ENCODE data around the gene XYLT1. TPM values are rescaled to one million over a fixed set of nuclear protein-coding genes. Genes with fewer than 3 reads are reported as not detected.
"Not testable (repeated sequence)": the region's sequence is repeated elsewhere in the genome, so short reads cannot be mapped to it uniquely, and the experiment has no call there.

Gene XYLT1
- total and polyA plus RNA-seq, 10 of the 15 experiments (the other 5 are each of a cell fraction or from before 2014, with no cell fraction given) = 0.88 to 14.8 (median 5.8) TPM

- ATAC-seq; H3K36me3 ChIP-seq (ENCODE audit: control insufficient read depth in 2 of 2, insufficient read depth in 2 of 2, low read length in 1 of 2); H3K27ac ChIP-seq (ENCODE audit: control insufficient read depth, insufficient read depth); H3K27me3 ChIP-seq (replicated peaks in 1 of 2; ENCODE audit: control insufficient read depth in 2 of 2, insufficient read depth in 2 of 2, low read length in 1 of 2); H3K4me1 ChIP-seq (ENCODE audit: control insufficient read depth, insufficient read depth, low read length); in situ Hi-C loops (cut with MboI); H3K4me3 ChIP-seq; H3K9ac ChIP-seq (ENCODE audit: control insufficient read depth, insufficient read depth, low read length); intact Hi-C loops (cut with micrococcal nuclease; ENCODE audit: unreplicated experiment); H3K79me2 ChIP-seq (ENCODE audit: control insufficient read depth, insufficient read depth, low read length); H2AFZ ChIP-seq (ENCODE audit: control insufficient read depth, low read depth, low read length); BruUV-seq (replicated peaks); H3K9me3 ChIP-seq (replicated peaks; ENCODE audit: control insufficient read depth, insufficient read depth, low read length); DNase-seq (ENCODE audit: low read depth, low spot score); FAIRE-seq; H3K4me2 ChIP-seq (ENCODE audit: control insufficient read depth, insufficient read depth); H4K20me1 ChIP-seq (ENCODE audit: control insufficient read depth, insufficient read depth): not testable (repeated sequence)
- SMC1A ChIA-PET (ENCODE audit: uncharacterized antibody, unreplicated experiment) = interaction anchor here (1.0 to 1.3 kb wide), 3 partner anchors 12 to 111 kb away, joined by 3 to 4 read pairs (median 3); no protein-coding TSS in a partner anchor
- CTCF ChIA-PET = interaction anchor here (1.1 kb wide), 1 partner anchor 10 kb away, joined by 3 read pairs; no protein-coding TSS in a partner anchor
- 84% methylated on average over 10 of the region's 10 CpGs for WGBS (ENCODE audit: insufficient coverage, insufficient replicate concordance, low lambda C conversion rate, missing lambda C conversion rate)
- POLR2A ChIA-PET = interaction anchor here (1.2 kb wide), 1 partner anchor 18 kb away, joined by 3 read pairs; no protein-coding TSS in a partner anchor
- RAD21 ChIA-PET (ENCODE audit: unreplicated experiment) = interaction anchor here (1.0 kb wide), 1 partner anchor 44 kb away, joined by 3 read pairs; no protein-coding TSS in a partner anchor
These were observed 135.4 kb downstream of the XYLT1 start for GRCh38 chr16:17335406-17335805.

GRCh38 chr16:17334096-17334495 lies 136.7 kb downstream of the XYLT1 start:
- intact Hi-C loops (cut with micrococcal nuclease; ENCODE audit: unreplicated experiment) (no loop called here), in situ Hi-C loops (cut with MboI) (no loop called here)
- ATAC-seq (no peak), DNase-seq (ENCODE audit: low read depth, low spot score) (no peak), FAIRE-seq (no peak)
- Histone ChIP-seq H3K4me3 (no peak overlapping the region), H3K36me3 (ENCODE audit: control insufficient read depth in 2 of 2, insufficient read depth in 2 of 2, low read length in 1 of 2) (no peaks in the 10 kb centered on the region; a peak in 1 of 4 replicates), H3K27ac (ENCODE audit: control insufficient read depth, insufficient read depth) (no peak overlapping the region), H2AFZ (ENCODE audit: control insufficient read depth, low read depth, low read length) (no peak overlapping the region), H3K4me2 (ENCODE audit: control insufficient read depth, insufficient read depth) (no peak overlapping the region), H3K4me1 (ENCODE audit: control insufficient read depth, insufficient read depth, low read length) (no peaks in the 10 kb centered on the region), H3K9ac (ENCODE audit: control insufficient read depth, insufficient read depth, low read length) (no peak overlapping the region), H3K9me3 (replicated peaks; ENCODE audit: control insufficient read depth, insufficient read depth, low read length) (no peaks in the 10 kb centered on the region), H4K20me1 (ENCODE audit: control insufficient read depth, insufficient read depth) (no peaks in the 10 kb centered on the region), H3K79me2 (ENCODE audit: control insufficient read depth, insufficient read depth, low read length) (no peaks in the 10 kb centered on the region), H3K27me3 (replicated peaks in 1 of 2; ENCODE audit: control insufficient read depth in 2 of 2, insufficient read depth in 2 of 2, low read length in 1 of 2) (no peaks in the 10 kb centered on the region)
- RAD21 ChIA-PET (ENCODE audit: unreplicated experiment) = no interaction called here
- CTCF ChIA-PET = no interaction called here
- SMC1A ChIA-PET (ENCODE audit: uncharacterized antibody, unreplicated experiment) = no interaction called here
- no TSS peak for BruUV-seq (replicated peaks)
- POLR2A ChIA-PET = no interaction called here
- TF ChIP-seq, protein P1, sequence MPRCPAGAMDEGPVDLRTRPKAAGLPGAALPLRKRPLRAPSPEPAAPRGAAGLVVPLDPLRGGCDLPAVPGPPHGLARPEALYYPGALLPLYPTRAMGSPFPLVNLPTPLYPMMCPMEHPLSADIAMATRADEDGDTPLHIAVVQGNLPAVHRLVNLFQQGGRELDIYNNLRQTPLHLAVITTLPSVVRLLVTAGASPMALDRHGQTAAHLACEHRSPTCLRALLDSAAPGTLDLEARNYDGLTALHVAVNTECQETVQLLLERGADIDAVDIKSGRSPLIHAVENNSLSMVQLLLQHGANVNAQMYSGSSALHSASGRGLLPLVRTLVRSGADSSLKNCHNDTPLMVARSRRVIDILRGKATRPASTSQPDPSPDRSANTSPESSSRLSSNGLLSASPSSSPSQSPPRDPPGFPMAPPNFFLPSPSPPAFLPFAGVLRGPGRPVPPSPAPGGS (IDR thresholded peaks at IDR 0.05; ENCODE audit: borderline replicate concordance, insufficient read depth, low read depth, low read length, poor library complexity, severe bottlenecking) = peak; percentile 19
- TF ChIP-seq, protein P2, sequence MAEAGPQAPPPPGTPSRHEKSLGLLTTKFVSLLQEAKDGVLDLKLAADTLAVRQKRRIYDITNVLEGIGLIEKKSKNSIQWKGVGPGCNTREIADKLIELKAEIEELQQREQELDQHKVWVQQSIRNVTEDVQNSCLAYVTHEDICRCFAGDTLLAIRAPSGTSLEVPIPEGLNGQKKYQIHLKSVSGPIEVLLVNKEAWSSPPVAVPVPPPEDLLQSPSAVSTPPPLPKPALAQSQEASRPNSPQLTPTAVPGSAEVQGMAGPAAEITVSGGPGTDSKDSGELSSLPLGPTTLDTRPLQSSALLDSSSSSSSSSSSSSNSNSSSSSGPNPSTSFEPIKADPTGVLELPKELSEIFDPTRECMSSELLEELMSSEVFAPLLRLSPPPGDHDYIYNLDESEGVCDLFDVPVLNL (IDR thresholded peaks at IDR 0.05; ENCODE audit: low read depth, low read length) = no peak
- WGBS (ENCODE audit: insufficient coverage, insufficient replicate concordance, low lambda C conversion rate, missing lambda C conversion rate) = 49% methylated on average over 5 of the region's 5 CpGs

Measured in GM12878 (cell line).